ENCODE results near the gene GATA3.

Gene GATA3

DNA sequence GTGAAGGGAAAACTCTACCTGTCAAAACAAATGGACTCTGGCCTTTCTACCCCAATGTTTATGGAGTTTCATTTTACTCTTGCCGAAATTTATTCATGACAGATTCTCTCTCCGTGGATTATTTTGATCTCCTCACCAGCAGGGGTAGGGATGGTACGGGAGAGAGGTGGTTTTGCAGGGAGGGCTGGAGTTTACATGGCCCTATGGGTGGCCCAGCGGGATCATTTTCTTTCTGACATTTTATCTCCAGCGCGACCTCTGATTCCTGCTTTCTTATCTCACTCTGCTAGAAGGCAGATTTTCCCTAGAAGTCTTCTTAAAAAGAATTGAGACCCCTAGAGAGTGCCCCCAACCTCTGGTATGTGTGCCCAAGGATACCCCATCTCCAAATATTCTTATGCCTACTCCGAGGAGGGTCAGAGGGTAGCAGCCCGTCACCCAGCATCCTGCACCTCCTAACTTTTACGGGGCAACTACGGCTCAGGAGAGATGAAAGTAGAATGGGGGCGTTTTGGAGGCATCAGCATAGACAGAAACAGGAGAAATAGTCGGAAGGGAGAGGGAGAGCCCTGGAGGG lies 10.1 kb upstream of the GATA3 start:
- Histone ChIP-seq H3K27ac (ENCODE audit: low read depth, low read length) (no peak overlapping the region), H3K9me3 (ENCODE audit: control insufficient read depth in 5 of 5, low read length in 5 of 5) (peaks cover 0 to 2% (median 0%) of the 10 kb centered on the region in 5 donors), H3K4me1 (ENCODE audit: control insufficient read depth in 5 of 5, insufficient read depth in 5 of 5, low read length in 5 of 5) (peaks cover 0 to 35% (median 30%) of the 10 kb centered on the region in 5 donors), H3K4me3 (ENCODE audit: low read depth in 1 of 5, low read length in 5 of 5) (peak overlapping the region in 3 of 5 donors; percentile 38 to 46 (median 45)), H3K36me3 (ENCODE audit: control insufficient read depth in 5 of 5, insufficient read depth in 5 of 5, low read length in 5 of 5) (no peaks in the 10 kb centered on the region), H3K27me3 (ENCODE audit: control insufficient read depth in 5 of 5, insufficient read depth in 4 of 5, low read length in 5 of 5) (peaks cover 77 to 96% (median 87%) of the 10 kb centered on the region in 5 donors), H3K9ac (ENCODE audit: low read length in 5 of 5) (no peak overlapping the region)

DNA sequence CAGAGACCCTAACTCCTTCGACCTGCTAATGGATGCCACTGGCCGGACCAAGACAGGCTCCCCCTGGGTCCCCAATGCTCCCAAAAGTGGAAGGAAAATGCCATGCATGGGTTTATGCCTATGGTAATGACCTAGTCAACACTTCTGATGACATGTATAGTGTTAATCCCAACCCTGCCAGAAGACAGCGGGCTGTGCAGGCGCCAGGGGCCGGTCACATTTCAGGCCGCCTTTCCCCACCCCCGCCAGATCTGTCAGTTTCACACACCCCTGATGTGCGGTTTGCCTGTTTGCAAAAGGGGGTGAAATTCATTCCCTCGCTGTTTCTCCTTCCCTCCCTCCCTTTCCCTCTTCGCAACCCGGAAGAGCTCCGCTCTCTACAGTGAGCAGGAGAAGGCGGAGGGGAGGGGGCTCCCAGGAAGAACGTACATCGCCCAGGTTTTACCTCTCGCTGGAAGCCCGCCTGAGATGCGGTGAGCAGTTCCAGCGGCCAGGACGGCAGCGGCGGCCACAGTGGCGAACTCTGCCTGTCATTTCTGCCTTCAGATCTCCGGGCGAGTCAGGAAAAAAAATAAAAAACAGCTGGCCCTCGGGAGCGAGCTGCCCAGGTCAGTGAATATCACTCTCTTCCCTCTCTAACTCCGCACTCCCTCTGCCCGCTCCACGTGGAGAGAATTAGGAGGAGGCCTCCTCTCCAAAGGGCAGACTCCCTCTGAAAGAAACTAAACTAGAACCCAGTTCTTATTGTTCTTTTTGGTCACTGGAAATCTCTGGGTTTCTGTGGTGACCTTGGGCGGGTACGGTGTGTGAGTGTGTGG lies 9.4 kb upstream of the GATA3 start:
- H3K27ac ChIP-seq (ENCODE audit: low read depth, low read length): no peak overlapping the region
- H3K9ac ChIP-seq (ENCODE audit: low read length in 5 of 5): no peak overlapping the region
- peaks cover 81 to 96% (median 90%) of the 10 kb centered on the region in 5 donors for H3K27me3 ChIP-seq (ENCODE audit: control insufficient read depth in 5 of 5, insufficient read depth in 4 of 5, low read length in 5 of 5)
- H3K9me3 ChIP-seq (ENCODE audit: control insufficient read depth in 5 of 5, low read length in 5 of 5): peaks cover 0 to 2% (median 0%) of the 10 kb centered on the region in 5 donors
- peak overlapping the region in 4 of 5 donors; percentile 38 to 46 (median 42) for H3K4me3 ChIP-seq (ENCODE audit: low read depth in 1 of 5, low read length in 5 of 5)
- no peaks in the 10 kb centered on the region for H3K36me3 ChIP-seq (ENCODE audit: control insufficient read depth in 5 of 5, insufficient read depth in 5 of 5, low read length in 5 of 5)
- H3K4me1 ChIP-seq (ENCODE audit: control insufficient read depth in 5 of 5, insufficient read depth in 5 of 5, low read length in 5 of 5): peaks cover 0 to 42% (median 37%) of the 10 kb centered on the region in 5 donors

DNA sequence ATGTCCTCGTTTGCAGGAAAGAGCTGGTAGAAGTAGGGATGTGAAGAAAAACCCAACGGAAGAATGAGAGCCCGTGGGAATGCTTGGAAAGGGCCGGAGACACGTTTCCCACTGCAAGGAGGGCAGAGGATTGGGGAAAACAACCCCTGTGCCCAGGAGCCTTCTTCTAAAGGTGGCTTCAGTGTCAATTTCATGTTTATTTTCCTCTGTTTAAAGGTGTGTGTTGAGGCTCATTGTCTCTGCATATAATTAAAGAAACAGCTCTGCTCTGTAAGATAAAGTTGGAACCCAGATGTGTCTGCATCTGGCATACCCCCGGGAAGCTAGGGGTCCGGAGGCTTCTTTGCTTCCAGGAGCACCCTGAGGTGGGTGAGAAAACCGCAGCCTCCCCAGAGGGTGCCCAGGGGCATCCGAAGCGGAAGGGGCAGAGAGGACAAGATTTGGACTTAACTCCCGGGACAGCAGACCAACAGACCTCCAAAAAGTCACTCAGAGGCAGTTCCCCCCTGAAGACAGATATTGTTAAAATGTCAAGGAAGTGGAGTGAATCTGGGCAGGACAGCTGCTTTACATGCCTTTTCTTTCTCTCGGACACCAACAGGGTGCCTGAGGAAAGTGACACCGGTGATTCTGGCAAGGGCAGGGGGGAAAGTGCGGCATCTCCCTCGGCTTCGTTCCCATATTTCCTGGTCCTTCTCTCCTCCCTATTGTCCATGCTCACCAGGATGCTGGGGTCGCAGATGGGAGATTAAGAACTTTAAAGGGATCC lies 8.6 kb upstream of the GATA3 start:
- Histone ChIP-seq H3K27ac (ENCODE audit: low read depth, low read length) (no peak overlapping the region), H3K27me3 (ENCODE audit: control insufficient read depth in 5 of 5, insufficient read depth in 4 of 5, low read length in 5 of 5) (peaks cover 77 to 96% (median 89%) of the 10 kb centered on the region in 5 donors), H3K9me3 (ENCODE audit: control insufficient read depth in 5 of 5, low read length in 5 of 5) (peaks cover 0 to 2% (median 0%) of the 10 kb centered on the region in 5 donors), H3K4me1 (ENCODE audit: control insufficient read depth in 5 of 5, insufficient read depth in 5 of 5, low read length in 5 of 5) (peaks cover 0 to 50% (median 45%) of the 10 kb centered on the region in 5 donors), H3K4me3 (ENCODE audit: low read depth in 1 of 5, low read length in 5 of 5) (peak overlapping the region in 1 of 5 donors; percentile 38), H3K36me3 (ENCODE audit: control insufficient read depth in 5 of 5, insufficient read depth in 5 of 5, low read length in 5 of 5) (no peaks in the 10 kb centered on the region), H3K9ac (ENCODE audit: low read length in 5 of 5) (no peak overlapping the region)

DNA sequence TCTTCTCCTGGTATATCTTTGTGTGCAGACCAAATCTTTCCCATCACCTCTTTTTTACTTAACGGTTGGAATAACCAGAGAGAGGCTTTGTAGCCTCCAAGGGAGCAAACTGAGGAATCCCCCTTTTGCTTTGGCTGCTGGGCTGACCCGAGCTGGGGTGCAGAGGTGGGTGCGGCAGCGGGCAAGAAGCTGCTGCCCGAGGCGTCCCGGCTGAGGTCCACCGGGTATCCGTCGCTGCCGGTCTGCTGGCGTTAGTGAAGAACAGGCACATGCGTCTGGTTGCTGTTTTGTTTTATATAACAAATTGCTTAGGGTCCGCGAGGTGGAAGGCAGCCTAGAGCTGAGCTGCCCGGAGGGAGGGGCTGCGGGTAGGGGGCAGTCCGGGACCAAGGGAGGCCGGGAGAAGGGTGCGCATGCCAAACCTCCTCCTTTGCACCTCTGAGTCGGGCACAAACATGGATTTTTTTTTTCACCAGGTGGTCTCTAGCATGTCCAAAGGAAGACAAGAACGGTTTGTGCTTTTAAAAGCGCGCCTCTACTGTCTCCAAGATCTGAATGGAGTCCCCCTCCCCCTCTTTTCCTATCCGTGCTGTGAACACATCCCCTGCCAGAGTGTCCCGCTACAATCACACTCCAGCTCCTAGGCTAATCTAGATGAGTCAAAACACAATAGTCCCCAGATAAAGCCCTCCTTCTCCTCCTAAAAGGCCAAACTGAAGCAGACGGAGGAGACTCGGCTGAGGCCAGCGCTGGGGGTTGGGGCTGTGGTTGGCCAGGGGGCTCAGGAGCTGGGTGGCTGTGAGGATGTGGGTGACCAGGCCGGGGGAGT lies 6.8 kb upstream of the GATA3 start:
- peaks cover 0 to 62% (median 60%) of the 10 kb centered on the region in 5 donors for H3K4me1 ChIP-seq (ENCODE audit: control insufficient read depth in 5 of 5, insufficient read depth in 5 of 5, low read length in 5 of 5)
- H3K4me3 ChIP-seq (ENCODE audit: low read depth in 1 of 5, low read length in 5 of 5): no peak overlapping the region
- peaks cover 0 to 2% (median 0%) of the 10 kb centered on the region in 5 donors for H3K9me3 ChIP-seq (ENCODE audit: control insufficient read depth in 5 of 5, low read length in 5 of 5)
- no peaks in the 10 kb centered on the region for H3K36me3 ChIP-seq (ENCODE audit: control insufficient read depth in 5 of 5, insufficient read depth in 5 of 5, low read length in 5 of 5)
- H3K27me3 ChIP-seq (ENCODE audit: control insufficient read depth in 5 of 5, insufficient read depth in 4 of 5, low read length in 5 of 5): peaks cover 79 to 94% (median 89%) of the 10 kb centered on the region in 5 donors
- no peak overlapping the region for H3K27ac ChIP-seq (ENCODE audit: low read depth, low read length)
- no peak overlapping the region for H3K9ac ChIP-seq (ENCODE audit: low read length in 5 of 5)

DNA sequence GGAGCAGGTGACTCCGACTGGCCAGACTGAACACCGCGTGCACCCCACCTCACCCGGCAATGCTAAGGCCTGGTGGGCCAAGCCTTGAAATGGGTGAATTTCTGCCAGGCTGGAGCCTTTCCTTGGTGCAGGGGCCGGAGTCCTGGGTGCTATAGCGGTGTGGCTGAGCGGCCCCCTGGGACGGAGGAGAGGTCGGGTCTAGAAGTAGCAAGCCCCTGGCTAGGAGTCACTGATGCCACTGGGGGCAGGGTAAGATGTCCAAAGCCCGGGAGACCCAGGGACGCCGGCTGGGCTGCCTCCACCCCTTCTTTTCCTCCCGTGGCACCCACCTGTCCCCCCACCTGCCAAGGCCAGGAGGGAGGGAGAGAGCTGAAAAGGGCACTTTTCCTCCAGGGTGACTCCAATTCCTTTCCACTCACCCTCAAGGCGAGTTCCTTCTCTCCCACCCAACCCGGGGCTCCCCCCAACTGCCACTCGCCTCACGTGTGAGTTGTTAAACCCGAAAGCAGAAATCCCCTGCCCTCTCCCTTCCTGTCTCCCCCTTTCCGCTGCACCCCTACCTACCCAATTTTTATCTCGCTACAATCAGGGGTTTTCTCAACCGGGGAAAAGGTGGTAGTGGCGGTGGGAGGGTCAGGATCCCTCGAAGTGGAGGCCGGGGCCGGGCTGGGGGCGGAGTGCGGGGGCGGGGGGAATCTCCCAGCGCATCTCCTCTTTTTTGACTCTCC lies 6.0 kb upstream of the GATA3 start:
- Histone ChIP-seq H3K27me3 (ENCODE audit: control insufficient read depth in 5 of 5, insufficient read depth in 4 of 5, low read length in 5 of 5) (peaks cover 72 to 89% (median 87%) of the 10 kb centered on the region in 5 donors), H3K4me3 (ENCODE audit: low read depth in 1 of 5, low read length in 5 of 5) (no peak overlapping the region), H3K9me3 (ENCODE audit: control insufficient read depth in 5 of 5, low read length in 5 of 5) (peaks cover 0 to 2% (median 0%) of the 10 kb centered on the region in 5 donors), H3K27ac (ENCODE audit: low read depth, low read length) (no peak overlapping the region), H3K36me3 (ENCODE audit: control insufficient read depth in 5 of 5, insufficient read depth in 5 of 5, low read length in 5 of 5) (no peaks in the 10 kb centered on the region), H3K9ac (ENCODE audit: low read length in 5 of 5) (no peak overlapping the region), H3K4me1 (ENCODE audit: control insufficient read depth in 5 of 5, insufficient read depth in 5 of 5, low read length in 5 of 5) (peaks cover 0 to 63% (median 58%) of the 10 kb centered on the region in 5 donors)

DNA sequence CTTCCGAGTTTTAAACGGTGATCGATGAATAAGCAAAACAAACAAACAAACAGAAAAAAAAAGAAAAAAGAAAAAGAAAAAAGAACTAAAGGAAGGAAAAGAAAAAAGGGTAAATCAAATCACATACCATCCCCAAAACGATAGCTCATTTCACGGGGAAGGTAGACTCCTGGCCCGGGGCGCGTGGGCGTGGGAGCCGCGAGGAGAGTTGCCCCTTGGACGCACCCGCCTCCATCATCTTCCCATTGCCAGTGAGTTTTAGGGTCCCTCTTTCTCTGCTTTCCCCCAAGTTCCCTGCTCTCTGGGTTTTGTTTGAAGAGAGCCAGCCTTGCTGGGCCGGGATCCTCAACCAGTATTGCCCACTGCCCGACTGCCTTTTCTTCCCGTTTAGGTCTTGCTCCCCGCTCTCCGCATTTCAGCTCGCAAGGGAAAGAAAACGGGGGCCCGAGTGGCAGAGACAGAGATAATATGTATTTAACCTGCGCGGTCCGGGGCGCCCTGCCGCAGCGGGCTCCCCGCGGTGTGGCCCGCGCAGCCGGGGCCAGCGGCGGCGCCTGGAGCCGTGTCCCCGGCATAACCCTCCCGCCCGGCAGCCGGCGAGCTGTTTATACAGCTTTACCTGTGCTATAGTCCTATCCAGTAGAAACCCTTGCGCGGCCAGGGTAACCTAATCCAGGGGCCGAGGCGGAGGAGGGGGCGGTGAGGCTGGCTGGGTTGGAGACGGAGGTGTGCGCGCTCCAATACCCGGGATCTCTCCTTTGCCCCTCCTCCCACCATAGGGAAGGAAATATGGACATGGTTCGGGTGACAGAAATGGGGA lies 5.2 kb upstream of the GATA3 start:
- Histone ChIP-seq H3K27me3 (ENCODE audit: control insufficient read depth in 5 of 5, insufficient read depth in 4 of 5, low read length in 5 of 5) (peaks cover 63 to 81% (median 79%) of the 10 kb centered on the region in 5 donors), H3K9ac (ENCODE audit: low read length in 5 of 5) (no peak overlapping the region), H3K36me3 (ENCODE audit: control insufficient read depth in 5 of 5, insufficient read depth in 5 of 5, low read length in 5 of 5) (no peaks in the 10 kb centered on the region), H3K4me3 (ENCODE audit: low read depth in 1 of 5, low read length in 5 of 5) (peak overlapping the region in 4 of 5 donors; percentile 48 to 61 (median 52)), H3K27ac (ENCODE audit: low read depth, low read length) (no peak overlapping the region), H3K9me3 (ENCODE audit: control insufficient read depth in 5 of 5, low read length in 5 of 5) (no peaks in the 10 kb centered on the region), H3K4me1 (ENCODE audit: control insufficient read depth in 5 of 5, insufficient read depth in 5 of 5, low read length in 5 of 5) (peaks cover 0 to 65% (median 59%) of the 10 kb centered on the region in 5 donors)

DNA sequence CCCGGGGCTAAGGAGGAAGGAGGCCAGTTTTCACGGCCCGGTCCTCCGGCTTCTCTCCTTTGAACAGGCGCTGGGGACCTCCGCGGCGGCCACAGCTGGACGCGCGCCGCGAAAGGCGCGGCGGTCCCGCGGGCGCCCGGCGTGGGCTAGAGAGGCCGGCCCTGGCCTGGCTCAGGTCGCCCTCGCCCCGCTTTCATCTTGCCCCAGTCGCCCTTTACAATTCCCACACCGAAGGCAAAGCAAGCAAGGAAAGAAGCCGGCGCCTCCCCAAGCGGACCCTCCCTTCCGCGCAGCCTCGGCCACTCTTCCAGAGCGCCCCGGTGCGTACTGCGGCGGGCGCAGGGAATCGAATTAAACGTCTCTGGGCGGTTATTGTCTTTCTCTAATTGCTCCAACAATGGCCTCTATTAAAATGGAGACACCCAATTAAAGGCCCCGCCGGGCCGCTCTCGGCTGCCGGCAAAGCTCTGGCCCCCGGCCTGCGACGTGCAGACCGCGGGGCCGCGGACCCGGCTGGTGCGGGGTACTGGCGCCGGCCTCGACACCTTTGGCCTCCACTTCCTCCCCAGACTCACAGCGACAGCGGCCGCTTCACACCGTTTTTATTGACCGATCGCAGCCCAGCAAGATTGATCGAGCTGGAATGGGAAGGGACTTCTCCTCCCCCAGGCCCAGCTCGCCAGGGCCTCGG lies 4.5 kb upstream of the GATA3 start:
- Histone ChIP-seq H3K9ac (ENCODE audit: low read length in 5 of 5) (no peak overlapping the region), H3K27ac (ENCODE audit: low read depth, low read length) (no peak overlapping the region), H3K4me3 (ENCODE audit: low read depth in 1 of 5, low read length in 5 of 5) (peak overlapping the region in 4 of 5 donors; percentile 48 to 61 (median 52)), H3K27me3 (ENCODE audit: control insufficient read depth in 5 of 5, insufficient read depth in 4 of 5, low read length in 5 of 5) (peaks cover 56 to 75% (median 71%) of the 10 kb centered on the region in 5 donors), H3K9me3 (ENCODE audit: control insufficient read depth in 5 of 5, low read length in 5 of 5) (no peaks in the 10 kb centered on the region), H3K4me1 (ENCODE audit: control insufficient read depth in 5 of 5, insufficient read depth in 5 of 5, low read length in 5 of 5) (peaks cover 0 to 63% (median 59%) of the 10 kb centered on the region in 5 donors), H3K36me3 (ENCODE audit: control insufficient read depth in 5 of 5, insufficient read depth in 5 of 5, low read length in 5 of 5) (no peaks in the 10 kb centered on the region)

DNA sequence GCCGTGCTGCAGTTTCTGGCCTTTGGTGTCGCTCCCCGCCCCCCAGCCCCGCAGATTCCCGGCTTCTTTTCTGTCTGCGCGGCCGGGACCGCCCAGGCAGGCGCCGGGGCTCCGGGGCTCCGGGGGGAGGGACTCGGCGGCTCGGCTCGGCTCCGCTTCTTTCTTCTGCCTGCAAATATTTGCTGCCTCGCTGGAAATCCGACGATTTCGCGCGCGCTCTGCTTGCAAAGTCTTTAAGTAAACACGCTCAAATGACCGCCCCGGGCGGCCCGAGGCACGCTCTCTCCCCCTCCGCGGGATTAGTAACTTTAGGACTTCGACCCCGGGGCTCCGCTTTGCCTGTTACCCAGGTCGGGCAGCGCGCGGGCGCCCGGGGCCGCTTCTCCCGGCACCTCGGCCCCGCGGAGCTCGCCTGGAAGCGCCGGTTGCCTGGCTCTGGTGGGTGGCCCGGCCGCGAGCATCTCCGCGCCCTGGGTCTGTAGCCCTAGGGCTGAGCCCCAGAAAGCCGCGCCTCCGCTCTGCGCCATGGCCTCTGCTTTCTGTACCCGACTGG lies 3.9 kb upstream of the GATA3 start:
- H3K9me3 ChIP-seq (ENCODE audit: control insufficient read depth in 5 of 5, low read length in 5 of 5): no peaks in the 10 kb centered on the region
- peaks cover 54 to 71% (median 65%) of the 10 kb centered on the region in 5 donors for H3K27me3 ChIP-seq (ENCODE audit: control insufficient read depth in 5 of 5, insufficient read depth in 4 of 5, low read length in 5 of 5)
- H3K4me3 ChIP-seq (ENCODE audit: low read depth in 1 of 5, low read length in 5 of 5): peak overlapping the region in 4 of 5 donors; percentile 48 to 61 (median 52)
- peaks cover 0 to 63% (median 55%) of the 10 kb centered on the region in 5 donors for H3K4me1 ChIP-seq (ENCODE audit: control insufficient read depth in 5 of 5, insufficient read depth in 5 of 5, low read length in 5 of 5)
- no peak overlapping the region for H3K9ac ChIP-seq (ENCODE audit: low read length in 5 of 5)
- H3K27ac ChIP-seq (ENCODE audit: low read depth, low read length): no peak overlapping the region
- H3K36me3 ChIP-seq (ENCODE audit: control insufficient read depth in 5 of 5, insufficient read depth in 5 of 5, low read length in 5 of 5): no peaks in the 10 kb centered on the region
